ENCODE data around the gene HOXA11.

Gene HOXA11

GRCh38 chr7:27158436-27159265 lies 26.4 kb downstream of the HOXA11 start:
- no peak for DNase-seq (ENCODE audit: low spot score)

GRCh38 chr7:27157702-27158431 lies 27.2 kb downstream of the HOXA11 start:
- DNase-seq (ENCODE audit: low spot score): no peak

- no peak for DNase-seq (ENCODE audit: low spot score)
Observed at GRCh38 chr7:27156916-27157701, 27.9 kb downstream of the HOXA11 start.

GRCh38 chr7:27156508-27156898 lies 28.5 kb downstream of the HOXA11 start, which contains the start of gene HOXA7:
Gene HOXA7, minus strand, starts transcription at chr7:27156675. Its CDS starts 130 bp downstream, at chr7:27156545.
- DNase-seq (ENCODE audit: low spot score): peak; percentile 96

GRCh38 chr7:27155816-27156507 lies 29.1 kb downstream of the HOXA11 start:
- peak; percentile 77 for DNase-seq (ENCODE audit: low spot score)

- DNase-seq (ENCODE audit: low spot score): no peak
Observed at GRCh38 chr7:27154901-27155815, 29.9 kb downstream of the HOXA11 start.

- no peak for DNase-seq (ENCODE audit: low spot score)
Observed at GRCh38 chr7:27154369-27154768, 30.7 kb downstream of the HOXA11 start.

GRCh38 chr7:27153526-27153925 lies 31.5 kb downstream of the HOXA11 start:
- DNase-seq (ENCODE audit: low spot score): no peak

- no peak for DNase-seq (ENCODE audit: low spot score)
Observed at GRCh38 chr7:27152816-27153442, 32.1 kb downstream of the HOXA11 start.

- no peak for DNase-seq (ENCODE audit: low spot score)
Observed at GRCh38 chr7:27151931-27152815, 32.9 kb downstream of the HOXA11 start, which contains the start of gene HOXA3. Gene HOXA3, minus strand, starts transcription at chr7:27152583. Its CDS starts 41,943 bp downstream, at chr7:27110640.

GRCh38 chr7:27151341-27151930 lies 33.6 kb downstream of the HOXA11 start:
- DNase-seq (ENCODE audit: low spot score): no peak

- peak; percentile 92 for DNase-seq (ENCODE audit: low spot score)
Observed at GRCh38 chr7:27150568-27151340, 34.3 kb downstream of the HOXA11 start.

- no peak for DNase-seq (ENCODE audit: low spot score)
Observed at GRCh38 chr7:27149842-27150567, 35.0 kb downstream of the HOXA11 start.

- DNase-seq (ENCODE audit: low spot score): no peak
Observed at GRCh38 chr7:27148756-27149641, 36.0 kb downstream of the HOXA11 start.

- DNase-seq (ENCODE audit: low spot score): no peak
Observed at GRCh38 chr7:27148031-27148755, 36.8 kb downstream of the HOXA11 start.

All from HuH-7 (cell line).